Astrocyte of the spinal cord (primary cell): ENCODE data around the gene CITED1.

ENCODE experiments used
- DNase-seq: peaks from one replicate; pipeline ENCODE4 v3.0.0; 2011; ENCODE audit warnings: low read depth, low spot score
- H3K4me3 ChIP-seq: 2 replicates; pipeline ENCODE4 v1.5.1; 2011; ENCODE audit warnings: low read depth, mild to moderate bottlenecking, low read length, moderate library complexity
- in situ Hi-C: cut with HindIII; loops from 2 replicates; pipeline ENCODE4 v1.10.0; 2017; ENCODE audit warnings: low sequenced_read_pairs
- TF ChIP-seq, protein P1 (sequence below): IDR thresholded peaks from 2 replicates; pipeline ENCODE4 v1.5.1; 2012; ENCODE audit warnings: low read depth, mild to moderate bottlenecking, low read length, inconsistent platforms

Gene CITED1

DNA sequence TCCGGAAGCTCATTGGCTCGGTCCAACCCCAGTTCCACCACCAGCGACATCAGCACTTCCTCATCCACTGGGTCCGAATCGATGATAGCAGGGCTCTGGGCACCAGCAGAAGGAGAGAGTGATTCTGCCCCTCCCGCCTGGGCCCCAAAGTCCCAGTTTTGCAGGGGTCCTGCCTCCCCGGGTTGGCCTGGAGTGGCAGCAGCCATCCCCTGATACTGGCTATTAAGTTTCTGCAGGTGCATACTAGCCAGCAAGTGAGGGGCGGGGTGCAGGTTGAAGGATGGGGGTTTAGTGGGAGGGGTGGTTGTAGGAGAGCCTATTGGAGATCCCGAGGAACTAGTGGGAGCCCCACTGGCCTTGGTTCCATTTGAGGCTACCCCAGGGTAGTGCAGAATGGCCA, 3.9 kb downstream of the CITED1 start:
- no peak for DNase-seq
- TF ChIP-seq, protein P1, sequence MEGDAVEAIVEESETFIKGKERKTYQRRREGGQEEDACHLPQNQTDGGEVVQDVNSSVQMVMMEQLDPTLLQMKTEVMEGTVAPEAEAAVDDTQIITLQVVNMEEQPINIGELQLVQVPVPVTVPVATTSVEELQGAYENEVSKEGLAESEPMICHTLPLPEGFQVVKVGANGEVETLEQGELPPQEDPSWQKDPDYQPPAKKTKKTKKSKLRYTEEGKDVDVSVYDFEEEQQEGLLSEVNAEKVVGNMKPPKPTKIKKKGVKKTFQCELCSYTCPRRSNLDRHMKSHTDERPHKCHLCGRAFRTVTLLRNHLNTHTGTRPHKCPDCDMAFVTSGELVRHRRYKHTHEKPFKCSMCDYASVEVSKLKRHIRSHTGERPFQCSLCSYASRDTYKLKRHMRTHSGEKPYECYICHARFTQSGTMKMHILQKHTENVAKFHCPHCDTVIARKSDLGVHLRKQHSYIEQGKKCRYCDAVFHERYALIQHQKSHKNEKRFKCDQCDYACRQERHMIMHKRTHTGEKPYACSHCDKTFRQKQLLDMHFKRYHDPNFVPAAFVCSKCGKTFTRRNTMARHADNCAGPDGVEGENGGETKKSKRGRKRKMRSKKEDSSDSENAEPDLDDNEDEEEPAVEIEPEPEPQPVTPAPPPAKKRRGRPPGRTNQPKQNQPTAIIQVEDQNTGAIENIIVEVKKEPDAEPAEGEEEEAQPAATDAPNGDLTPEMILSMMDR = no peak
- no peak overlapping the region for H3K4me3 ChIP-seq
- in situ Hi-C loops = no loop called here

GRCh38 chrX:72299891-72300630, 5.7 kb downstream of the CITED1 start:
- DNase-seq = no peak
- TF ChIP-seq, protein P1 = no peak
- H3K4me3 ChIP-seq = no peak overlapping the region
- in situ Hi-C loops = no loop called here

DNA sequence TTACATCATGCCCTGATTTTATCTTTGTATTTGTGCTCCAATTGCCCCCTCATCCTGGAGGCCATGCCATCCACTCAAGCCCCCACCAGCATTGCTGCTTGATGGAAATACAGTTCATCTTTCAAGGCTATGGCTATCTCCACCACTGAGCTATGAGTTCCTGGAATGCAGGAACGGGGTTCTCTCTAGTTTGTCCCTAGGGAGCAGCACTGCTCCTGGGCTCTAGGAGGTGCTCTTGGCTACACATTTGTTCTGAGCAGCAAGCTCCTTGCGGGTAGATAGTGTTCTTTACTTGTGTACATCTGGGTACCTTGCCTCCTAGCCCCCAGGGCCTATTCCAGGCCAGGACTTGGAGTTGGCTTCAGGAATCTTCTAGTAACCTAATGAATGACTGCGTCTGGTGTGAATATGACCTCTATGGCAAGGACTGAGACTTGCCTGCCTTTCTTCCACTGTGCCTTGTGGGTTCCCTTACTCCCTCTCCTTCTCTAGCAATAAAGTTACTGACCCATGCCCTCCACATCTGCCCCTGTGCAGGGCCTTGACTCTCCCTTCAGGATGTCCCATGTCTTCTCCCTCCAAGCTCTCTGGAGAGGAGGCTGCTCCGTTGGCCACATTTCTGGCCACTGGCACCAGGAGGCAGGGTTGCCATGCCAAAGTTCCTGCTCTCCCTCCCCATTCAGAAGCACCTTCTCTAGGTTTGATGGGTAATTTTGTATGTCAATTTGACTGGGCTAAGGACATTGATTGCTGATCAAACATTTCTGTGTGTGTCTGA, 7.6 kb downstream of the CITED1 start:
- no peak for DNase-seq
- TF ChIP-seq, protein P1 = peak; percentile 40
- in situ Hi-C loops = no loop called here
- no peak overlapping the region for H3K4me3 ChIP-seq

DNA sequence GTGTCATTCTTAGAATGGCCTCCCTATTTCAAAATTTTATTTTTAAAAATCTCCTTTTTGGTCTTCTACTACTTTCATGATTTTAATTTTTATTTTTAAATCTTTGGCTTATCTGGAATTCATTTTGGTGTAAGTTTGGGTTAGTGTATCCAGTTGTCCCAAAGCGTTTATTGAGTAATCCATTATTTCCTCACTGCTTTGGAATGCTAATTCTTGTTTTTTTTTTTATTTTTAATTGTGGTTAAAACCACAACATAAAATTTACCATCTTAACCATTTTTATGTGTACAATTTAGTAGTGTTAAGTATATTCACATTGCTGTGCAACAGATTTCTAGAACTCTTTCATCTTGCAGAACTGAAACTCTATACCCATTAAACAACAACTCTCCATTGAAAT, 8.7 kb downstream of the CITED1 start:
- DNase-seq = no peak
- no peak overlapping the region for H3K4me3 ChIP-seq
- TF ChIP-seq, protein P1 = no peak
- in situ Hi-C loops = no loop called here

DNA sequence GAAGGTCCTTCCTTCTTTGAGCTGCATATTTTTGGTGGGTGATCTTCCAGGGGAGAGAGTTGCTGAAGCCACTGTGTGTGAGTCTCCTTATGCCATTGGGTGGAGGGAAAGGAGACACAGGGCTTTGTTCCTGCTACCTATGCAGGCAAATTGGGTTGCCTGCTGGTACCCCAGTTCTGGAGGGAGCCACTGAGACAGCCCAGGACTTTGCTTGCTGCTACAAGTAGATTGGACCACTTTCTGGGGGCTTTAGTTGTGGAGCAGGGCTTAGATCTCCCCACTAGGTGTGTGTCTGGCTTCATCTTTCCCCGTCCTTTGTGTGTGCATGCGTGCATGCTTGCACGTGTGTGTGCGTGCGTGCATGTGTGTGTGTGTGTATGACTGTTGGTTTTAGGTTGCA, 10.0 kb downstream of the CITED1 start:
- no peak for DNase-seq
- no peak overlapping the region for H3K4me3 ChIP-seq
- in situ Hi-C loops = no loop called here
- TF ChIP-seq, protein P1 = no peak

DNA sequence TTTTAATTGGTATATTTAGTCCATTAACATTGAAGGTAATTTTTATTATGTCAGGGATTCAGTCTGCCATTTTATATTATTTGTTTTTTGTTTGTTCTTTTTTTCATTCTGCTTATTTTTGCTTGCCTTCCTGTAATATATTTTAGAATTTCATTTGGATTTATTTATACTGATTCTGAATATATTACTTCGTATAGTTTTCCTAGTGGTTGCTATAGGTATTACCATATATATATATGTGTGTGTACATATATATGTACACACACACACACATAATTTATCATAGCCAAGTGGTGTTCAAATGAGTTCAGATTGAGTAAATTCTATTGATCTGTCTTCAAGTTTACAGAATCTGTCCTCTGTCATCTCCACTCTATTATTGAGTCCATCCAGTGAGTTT, 11.2 kb downstream of the CITED1 start:
- no peak overlapping the region for H3K4me3 ChIP-seq
- no peak for DNase-seq
- TF ChIP-seq, protein P1 = no peak
- in situ Hi-C loops = no loop called here
